GM23338 (cell line): ENCODE measurements around the gene YWHAB.

ENCODE experiments used
- POLR2AphosphoS5 ChIP-seq: IDR thresholded peaks from 2 replicates; pipeline ENCODE4 v1.6.1; 2016; ENCODE audit warnings: antibody characterized with exemption, low read depth
- TF ChIP-seq, protein P1 (sequence below), 2 experiments: fragments of 200-600 bp in 1 of 2; sonication (generic) in 1 of 2; conservative IDR thresholded peaks; 2 replicates each; pipeline versions ENCODE4 v1.5.1 to v1.6.1; 2016 to 2017; ENCODE audit warnings: antibody characterized with exemption in 2 of 2, low read depth in 2 of 2, mild to moderate bottlenecking in 2 of 2, moderate library complexity in 1 of 2
- TF ChIP-seq, protein P2 (sequence below): IDR thresholded peaks from one replicate; pipeline ENCODE4 v1.6.1; 2018; ENCODE audit warnings: antibody characterized with exemption; ENCODE audit not compliant: unreplicated experiment

DNA sequence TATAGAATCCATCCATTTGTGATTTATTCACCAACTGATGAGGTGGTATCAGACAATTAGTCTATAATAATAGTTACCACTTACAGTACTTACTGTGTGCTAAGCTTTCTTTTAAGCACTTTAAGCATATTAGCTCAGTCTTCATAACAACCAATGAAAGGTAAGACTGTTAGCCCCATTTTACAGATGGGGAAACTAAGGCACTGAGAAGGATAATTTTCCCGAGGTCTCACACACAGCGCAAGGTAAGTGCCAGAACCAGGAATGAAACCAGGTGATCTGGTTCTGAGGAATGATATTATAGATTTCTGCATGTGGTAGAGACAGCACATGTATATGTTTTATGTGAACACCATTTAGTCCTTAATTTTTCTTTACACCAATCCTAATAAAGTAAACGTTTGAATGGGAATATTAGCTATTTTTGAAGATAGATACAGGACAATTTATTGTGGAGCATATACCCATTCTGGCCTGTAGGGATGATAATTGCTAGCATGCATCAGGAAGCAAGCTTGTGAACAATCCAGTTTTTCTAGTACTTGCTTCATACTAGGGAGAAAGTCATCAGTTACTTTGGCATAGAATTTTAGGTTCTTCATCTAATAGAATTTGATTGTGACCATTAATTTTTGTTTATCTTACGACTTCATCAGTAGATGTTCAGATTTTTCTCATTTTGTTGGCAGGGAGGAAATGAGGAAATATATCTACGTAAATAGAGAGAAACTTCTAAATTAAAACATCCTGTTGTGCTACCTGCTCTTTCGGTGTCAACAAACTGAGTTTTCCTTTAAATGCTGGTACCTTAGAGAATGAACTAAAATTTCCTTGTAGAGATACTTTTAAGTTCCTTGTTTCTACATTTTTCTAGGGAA is 3.0 kb downstream of the YWHAB start:
- TF ChIP-seq, protein P1, sequence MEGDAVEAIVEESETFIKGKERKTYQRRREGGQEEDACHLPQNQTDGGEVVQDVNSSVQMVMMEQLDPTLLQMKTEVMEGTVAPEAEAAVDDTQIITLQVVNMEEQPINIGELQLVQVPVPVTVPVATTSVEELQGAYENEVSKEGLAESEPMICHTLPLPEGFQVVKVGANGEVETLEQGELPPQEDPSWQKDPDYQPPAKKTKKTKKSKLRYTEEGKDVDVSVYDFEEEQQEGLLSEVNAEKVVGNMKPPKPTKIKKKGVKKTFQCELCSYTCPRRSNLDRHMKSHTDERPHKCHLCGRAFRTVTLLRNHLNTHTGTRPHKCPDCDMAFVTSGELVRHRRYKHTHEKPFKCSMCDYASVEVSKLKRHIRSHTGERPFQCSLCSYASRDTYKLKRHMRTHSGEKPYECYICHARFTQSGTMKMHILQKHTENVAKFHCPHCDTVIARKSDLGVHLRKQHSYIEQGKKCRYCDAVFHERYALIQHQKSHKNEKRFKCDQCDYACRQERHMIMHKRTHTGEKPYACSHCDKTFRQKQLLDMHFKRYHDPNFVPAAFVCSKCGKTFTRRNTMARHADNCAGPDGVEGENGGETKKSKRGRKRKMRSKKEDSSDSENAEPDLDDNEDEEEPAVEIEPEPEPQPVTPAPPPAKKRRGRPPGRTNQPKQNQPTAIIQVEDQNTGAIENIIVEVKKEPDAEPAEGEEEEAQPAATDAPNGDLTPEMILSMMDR (conservative IDR thresholded peaks at IDR 0.05; ENCODE audit: low read depth in 2 of 2), result peak in 1 of 2 experiments; percentile 32; a peak in 1 of 4 replicates
- TF ChIP-seq, protein P2, sequence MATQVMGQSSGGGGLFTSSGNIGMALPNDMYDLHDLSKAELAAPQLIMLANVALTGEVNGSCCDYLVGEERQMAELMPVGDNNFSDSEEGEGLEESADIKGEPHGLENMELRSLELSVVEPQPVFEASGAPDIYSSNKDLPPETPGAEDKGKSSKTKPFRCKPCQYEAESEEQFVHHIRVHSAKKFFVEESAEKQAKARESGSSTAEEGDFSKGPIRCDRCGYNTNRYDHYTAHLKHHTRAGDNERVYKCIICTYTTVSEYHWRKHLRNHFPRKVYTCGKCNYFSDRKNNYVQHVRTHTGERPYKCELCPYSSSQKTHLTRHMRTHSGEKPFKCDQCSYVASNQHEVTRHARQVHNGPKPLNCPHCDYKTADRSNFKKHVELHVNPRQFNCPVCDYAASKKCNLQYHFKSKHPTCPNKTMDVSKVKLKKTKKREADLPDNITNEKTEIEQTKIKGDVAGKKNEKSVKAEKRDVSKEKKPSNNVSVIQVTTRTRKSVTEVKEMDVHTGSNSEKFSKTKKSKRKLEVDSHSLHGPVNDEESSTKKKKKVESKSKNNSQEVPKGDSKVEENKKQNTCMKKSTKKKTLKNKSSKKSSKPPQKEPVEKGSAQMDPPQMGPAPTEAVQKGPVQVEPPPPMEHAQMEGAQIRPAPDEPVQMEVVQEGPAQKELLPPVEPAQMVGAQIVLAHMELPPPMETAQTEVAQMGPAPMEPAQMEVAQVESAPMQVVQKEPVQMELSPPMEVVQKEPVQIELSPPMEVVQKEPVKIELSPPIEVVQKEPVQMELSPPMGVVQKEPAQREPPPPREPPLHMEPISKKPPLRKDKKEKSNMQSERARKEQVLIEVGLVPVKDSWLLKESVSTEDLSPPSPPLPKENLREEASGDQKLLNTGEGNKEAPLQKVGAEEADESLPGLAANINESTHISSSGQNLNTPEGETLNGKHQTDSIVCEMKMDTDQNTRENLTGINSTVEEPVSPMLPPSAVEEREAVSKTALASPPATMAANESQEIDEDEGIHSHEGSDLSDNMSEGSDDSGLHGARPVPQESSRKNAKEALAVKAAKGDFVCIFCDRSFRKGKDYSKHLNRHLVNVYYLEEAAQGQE, result no peak
- TF ChIP-seq POLR2AphosphoS5, result no peak
